HG03139 (cell line): Measurements from ENCODE around the gene NEDD8.

Source experiments
- ATAC-seq: cut with Tn5 transposase; IDR thresholded peaks from one replicate; pipeline ENCODE4 v1.9.1; 2021; ENCODE audit not compliant: unreplicated experiment

The NEDD8 gene

GRCh38 chr14:24232121-24232644 lies at the start of gene NEDD8:
NEDD8 (minus strand) TSS chr14:24232367; CDS start chr14:24232267, 100 bp downstream.
- peak; percentile 63 for ATAC-seq

- no peak for ATAC-seq
Observed at GRCh38 chr14:24281636-24282035, 49.5 kb upstream of the NEDD8 start.

DNA sequence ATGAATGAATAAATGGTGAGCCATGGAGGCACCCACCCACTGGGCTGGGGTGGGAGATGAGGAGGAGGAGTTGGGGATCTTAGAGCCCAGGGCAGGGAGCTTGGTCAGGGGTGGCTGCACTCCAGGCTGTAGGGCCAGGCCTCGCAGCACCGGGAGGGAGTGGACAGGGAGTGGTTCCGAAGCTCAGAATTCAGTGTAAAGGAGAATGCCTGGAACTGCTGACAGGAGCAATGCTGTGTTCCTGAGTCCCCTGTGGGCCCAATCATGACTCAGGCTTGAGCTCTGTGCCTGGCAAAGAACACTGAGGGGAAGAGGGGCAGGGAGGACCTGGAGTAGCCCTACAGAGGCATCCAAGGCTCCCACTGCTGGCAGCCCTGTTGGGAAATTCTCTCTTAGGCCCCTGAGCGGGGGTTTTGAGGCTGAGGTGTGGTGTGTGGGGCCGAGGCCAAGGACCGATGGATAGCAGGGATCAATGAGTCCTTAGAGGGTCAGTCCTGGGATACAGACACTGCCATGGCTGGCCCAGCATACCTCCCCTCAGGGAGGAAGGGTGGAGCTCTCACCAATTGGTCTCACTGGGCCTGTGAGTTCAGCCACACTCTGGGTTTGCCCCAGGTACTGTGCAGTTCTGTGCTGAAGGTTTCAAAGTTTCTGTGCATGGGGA lies 48.8 kb upstream of the NEDD8 start:
- ATAC-seq, result no peak

DNA sequence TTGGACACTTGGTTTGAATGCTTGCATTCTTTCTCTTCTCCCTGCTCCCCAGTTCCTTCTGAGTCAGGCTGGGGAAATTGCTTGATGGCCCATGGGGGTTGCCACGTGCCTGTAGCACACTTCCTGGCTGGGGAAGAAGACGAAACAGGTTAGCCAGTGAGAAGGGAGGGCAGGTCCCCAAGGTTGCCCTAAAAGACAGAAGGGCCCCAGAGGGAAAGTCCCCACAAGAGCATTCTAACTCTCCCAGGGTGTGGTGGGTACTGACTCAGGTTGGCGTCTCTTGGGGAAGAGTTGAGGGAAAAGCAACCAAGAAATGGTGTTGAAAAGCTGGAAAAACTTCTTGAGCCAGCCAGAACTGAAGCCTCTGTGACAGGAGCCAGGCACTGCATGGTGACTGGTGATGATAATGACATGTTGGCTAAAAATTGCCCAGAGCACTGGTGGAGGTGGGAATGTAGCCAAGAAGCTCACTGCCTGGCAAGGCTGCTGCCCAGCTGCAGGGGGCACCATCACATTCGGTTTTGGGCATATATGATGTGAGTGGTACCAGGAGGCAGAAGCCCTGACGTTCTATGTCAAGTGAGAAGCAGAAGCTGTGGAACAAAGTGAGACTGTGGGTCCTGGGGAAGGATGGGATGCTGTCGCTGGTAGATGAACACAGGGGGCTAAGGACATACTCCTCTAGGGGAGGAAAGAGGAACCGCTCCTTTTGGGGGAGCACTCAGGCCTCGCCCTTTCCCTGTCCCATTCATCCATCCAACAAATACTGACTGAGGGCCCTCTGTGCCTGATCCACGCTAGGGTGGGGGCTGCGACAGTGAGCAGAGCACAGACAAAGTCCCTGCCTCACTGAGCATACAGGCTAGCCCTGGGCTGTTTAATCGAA lies 47.4 kb upstream of the NEDD8 start:
- no peak for ATAC-seq

DNA sequence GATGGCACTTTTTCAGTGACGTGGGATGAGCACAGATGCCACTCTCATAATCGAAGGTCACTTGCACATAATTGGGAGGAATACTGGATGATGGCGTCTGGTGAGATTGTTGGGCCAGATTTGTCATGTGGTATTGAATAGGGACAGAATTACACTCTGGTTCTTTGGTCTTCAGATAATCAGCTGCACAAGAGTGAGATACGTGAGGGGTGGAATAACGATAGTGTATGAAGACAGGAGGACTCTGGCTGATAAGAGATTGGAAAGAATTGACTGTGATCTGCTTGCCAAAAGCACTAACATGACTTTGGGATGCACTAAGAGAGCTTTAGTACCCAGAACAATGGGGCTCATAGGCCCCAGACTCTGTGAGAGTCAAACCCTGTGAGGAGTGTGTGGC lies 46.3 kb upstream of the NEDD8 start:
- no peak for ATAC-seq

DNA sequence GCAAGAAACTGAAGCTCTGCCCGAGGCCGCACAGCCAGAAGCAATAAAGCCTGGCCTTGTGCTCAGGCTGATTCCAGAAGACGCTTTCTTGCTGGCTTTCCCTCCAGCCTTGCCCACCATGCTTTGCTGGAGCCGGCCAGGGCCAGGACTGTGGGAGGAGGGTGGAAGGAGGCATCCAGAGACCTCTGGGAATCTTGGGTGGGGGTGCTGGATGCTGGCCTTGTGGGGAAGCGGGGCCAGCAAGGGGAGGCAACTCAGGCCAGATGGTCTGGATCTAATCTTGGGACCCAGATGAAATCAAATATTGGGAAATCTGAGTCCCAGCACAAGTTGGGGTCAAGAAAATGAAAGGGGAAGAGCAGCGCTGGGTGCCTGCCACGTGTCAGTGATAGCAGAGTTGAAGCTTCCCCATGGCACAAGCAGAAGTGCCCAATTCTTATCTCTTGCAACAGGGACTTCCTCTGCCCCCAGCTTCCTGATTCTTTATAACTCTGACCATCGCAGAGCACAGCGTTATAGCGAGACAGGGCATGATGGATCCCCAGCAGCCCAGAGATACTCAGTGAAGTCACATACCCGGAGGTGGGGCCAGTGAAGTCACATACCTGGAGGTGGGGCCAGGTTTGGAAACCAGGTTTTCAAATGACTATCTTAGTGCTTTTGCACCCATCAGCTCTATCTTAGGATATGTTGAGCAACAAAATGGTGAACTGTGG lies 45.6 kb upstream of the NEDD8 start:
- ATAC-seq, result no peak

DNA sequence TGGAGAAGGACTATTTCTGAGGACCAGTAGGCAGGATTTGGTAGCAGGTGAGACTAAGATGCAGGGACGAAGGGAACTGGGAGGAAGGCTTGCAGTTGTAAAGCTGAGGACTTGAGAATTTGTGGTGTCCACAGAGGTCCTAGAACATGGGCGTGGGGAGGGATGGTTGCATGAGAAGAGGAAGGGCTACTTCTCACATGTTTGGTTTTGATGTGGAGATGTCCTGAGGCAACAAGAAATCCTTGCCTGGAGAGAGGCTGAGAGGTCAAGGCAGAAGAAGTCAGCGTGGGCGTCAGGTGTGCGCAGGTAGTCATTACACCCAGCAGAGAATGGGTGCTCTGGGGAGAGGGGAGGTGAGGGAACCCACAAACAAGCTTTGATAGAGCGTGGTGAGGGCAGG lies 44.9 kb upstream of the NEDD8 start:
- no peak for ATAC-seq

DNA sequence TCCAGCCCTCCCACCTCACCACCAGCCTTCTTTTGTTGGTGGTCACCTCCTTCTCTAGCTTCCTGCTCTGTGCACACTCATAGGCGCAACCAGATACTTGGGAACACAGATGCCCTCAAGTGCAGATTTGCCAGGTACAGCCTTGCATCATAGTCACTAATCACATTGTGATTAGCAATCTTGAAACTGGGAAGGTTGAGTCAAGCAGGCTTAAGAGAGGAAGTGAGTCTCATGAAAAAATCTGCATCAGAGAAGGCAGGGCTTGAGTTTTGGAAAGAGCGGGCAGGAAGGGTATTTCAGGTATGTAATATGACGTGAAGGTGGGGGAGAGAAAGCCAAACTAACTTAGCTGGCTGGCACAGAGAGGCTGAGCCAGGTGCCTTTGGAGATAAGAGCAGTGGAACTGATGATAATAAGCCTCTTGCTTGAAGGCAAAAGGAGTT lies 42.0 kb upstream of the NEDD8 start:
- no peak for ATAC-seq

DNA sequence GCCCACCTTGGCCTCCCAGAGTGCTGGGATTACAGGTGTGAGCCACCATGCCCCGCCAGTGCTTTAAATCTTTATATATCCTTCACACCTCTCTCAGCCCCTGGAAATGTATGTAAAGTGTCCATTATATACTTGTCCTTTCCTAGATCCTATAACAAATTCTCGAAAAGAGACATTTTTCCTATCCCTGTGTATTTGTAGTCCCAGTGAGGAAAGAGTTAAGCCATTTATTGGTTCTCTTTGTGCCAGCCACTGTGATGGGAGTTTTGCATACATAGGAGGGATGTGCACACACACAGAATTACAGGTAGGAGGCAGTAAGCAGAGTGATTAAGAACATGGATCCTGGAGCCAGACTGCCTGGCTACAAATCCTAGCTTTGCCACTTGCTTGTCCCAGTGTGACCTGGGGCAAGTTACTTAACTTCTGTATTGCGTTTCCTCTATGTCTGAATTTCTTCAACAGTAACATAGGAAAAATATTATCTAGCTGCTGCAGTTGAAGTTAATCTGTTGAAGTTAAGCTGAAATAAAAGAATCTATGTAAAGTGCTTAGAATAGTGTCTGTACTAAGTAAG lies 41.3 kb upstream of the NEDD8 start:
- ATAC-seq, result no peak

DNA sequence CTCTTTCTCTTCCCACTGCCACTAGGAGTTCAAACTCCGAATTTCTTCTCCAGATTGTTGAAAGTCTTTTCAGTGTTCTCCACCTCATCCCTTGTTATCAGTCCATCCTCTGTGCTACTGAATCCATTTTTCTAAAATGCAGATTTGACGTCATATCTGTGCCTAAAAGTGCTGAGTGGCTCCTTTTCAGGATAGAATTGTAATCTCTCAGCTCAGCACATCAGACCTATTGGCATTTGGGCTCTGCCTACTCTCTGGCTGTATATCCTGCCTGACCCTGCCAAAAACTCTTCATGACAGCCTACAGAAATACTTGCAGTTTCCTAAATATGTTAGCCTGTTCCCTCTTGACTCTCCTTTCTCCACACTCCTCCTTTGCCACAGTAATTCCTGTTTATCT lies 40.3 kb upstream of the NEDD8 start:
- no peak for ATAC-seq

DNA sequence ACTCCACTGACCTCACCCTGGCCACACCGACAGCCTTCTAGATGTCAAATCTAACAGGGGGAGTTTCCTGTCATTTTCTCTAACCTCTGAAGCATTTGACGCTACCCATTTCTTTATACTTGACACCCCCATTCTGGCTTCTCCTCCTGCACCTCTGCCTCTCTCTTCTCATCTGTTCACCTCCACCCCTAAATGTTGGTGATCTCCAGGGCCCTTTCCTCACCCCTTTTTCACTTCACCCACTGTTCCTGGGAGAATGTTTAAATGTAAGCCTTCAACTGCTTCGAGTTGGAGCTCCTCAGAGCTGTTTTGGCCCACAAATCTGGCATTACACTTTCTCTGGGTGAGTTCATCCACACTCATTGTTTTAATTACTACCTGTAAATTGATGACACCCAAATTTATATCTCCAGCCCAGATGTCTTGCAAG lies 39.7 kb upstream of the NEDD8 start:
- no peak for ATAC-seq

- ATAC-seq, result peak; percentile 82
Observed at GRCh38 chr14:24271134-24271833, 39.1 kb upstream of the NEDD8 start, which contains the start of gene RABGGTA. RABGGTA (minus strand) TSS chr14:24271597; CDS start chr14:24271115, 482 bp downstream.

DNA sequence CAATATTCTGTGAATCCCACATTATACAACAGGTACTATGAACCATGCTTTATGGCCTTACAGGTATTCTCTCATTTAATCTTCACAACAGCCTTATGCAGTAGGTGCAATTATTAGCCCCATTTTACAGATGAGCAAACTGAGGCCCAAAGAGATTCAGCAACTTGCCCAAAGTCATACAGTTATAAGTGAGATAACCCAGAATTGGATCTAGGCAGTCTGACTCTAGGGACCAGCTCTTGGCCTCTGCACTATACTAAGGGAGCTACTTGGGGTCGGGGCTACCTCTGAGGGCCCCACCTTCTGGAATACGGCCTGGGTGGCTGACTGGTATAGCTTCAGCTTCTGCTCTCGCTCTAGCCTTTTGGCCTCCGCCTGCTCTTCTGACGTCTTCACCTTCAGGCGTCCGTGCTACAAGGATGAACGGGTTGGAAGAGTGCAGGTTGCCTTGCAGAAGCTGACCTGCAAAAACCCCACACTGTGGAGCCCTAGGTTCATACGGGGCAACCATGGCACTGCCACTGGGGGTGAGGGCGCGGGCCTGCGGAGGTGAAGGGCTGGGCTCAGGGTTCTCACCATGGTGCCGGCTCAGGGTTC lies 38.5 kb upstream of the NEDD8 start:
- no peak for ATAC-seq

DNA sequence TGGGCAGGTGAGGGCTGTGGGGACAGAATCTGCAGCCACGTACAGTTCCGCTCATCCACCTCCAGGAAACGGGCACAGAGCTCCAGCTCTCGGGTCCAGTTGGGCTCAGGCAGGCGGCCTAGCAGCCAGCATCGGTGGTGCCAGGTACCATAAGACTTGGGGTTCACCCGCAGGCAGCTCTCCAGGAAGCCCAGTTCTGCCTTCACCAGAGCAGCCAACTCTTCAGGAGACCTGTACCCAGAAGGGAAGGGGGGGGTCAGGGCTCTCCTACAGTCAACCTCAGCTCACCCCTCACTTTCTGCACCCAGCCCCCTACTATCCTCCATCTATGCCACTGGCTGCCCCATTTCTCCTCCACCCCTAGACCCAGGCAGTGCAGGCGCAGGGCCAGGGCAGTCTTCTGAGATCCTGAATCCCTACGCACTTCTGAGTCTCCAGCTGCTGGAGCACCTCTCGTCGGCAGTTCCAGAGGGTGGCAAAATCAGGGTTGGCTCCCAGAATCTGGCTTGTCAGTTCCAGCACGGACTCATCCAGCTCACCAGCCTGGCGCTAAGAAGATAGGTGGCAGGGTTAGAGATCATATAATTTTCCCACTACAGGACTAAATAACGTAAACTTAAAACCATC lies 37.9 kb upstream of the NEDD8 start:
- ATAC-seq, result no peak

- no peak for ATAC-seq
Observed at GRCh38 chr14:24269368-24269767, 37.2 kb upstream of the NEDD8 start.

DNA sequence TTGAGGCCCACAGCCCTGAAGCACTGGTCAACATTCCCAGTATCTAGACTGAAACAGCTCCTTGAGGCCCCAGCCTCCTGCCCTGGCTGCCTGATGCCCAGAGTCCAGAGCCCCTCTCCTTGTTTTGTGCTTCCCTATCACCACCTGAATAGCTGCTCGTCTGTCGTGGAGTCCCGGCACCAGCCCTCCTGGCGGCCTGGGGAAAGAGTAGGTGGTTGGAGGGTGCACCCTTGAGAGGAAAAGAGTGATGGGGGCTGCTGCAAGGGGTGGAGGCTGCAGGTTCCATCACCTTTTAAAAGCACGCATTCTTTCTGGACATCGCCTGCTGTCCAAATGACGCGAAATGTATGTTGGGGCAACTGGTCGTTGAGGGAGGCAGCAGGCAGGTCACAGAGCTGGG lies 36.1 kb upstream of the NEDD8 start:
- ATAC-seq, result no peak

GRCh38 chr14:24267516-24267915 lies 35.3 kb upstream of the NEDD8 start:
- no peak for ATAC-seq

DNA sequence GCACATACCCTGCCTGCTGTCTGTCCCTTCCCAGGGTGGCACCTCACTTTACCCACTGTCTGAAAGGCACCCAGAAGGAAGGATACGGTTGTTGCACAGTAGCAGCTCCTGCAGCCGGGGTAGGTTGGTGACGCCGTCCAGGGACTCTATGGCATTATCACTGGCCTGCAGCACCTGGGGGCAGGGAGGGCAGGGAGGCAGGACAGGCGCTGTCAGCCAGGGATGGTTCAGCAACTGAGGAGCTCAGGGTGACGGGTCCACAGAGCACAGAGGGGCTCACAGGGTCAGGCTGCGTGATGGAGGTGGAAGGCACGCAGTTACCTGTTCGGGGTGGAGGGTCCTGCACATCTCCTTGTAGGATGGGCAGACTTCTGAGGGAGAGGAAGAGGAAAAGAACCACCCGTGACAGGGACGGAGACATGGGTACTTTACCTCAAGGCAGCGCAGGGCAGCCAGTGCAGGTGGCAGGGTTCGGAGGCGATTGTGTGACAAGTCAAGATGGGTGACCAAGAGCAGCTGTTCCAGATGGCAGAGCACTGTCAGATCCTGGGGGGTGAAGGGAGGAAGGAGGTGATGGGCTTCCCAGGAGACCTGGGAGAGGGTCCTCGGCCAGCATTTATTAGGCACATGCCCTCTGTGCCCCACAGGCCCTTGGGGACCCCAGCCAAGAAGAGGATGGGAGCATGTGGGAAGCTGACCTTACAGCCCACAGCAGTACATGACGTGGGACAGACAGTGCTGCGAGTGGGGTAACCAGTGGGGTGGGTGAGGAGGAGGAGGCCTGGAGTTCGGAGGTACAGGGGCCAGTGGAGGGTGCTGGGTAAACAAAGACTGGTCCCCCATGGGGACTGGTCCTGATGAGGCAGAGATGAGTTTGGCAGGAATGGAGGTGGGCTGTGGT lies 34.4 kb upstream of the NEDD8 start:
- no peak for ATAC-seq
